Osteoblast (primary cell): Measurements from ENCODE around the gene TRIML1. TPM values are rescaled to one million over a fixed set of nuclear protein-coding genes. Genes with fewer than 3 reads are reported as not detected.
"Not testable (repeated sequence)": the region's sequence is repeated elsewhere in the genome, so short reads cannot be mapped to it uniquely, and the experiment has no call there.

Experiments used
- DNase-seq: peaks from one replicate; pipeline ENCODE4 v3.0.0; 2011; ENCODE audit warnings: low spot score, mixed read lengths; ENCODE audit not compliant: insufficient read length; ENCODE audit errors: missing footprints
- H2AFZ ChIP-seq: 2 replicates; pipeline ENCODE4 v1.6.0; 2011; ENCODE audit warnings: mild to moderate bottlenecking, low read length
- H3K27ac ChIP-seq: 2 replicates; pipeline ENCODE4 v1.5.1; 2011; ENCODE audit warnings: mild to moderate bottlenecking, low read depth, low read length, moderate library complexity
- H3K27me3 ChIP-seq: 2 replicates; pipeline ENCODE4 v1.6.0; 2012; ENCODE audit warnings: mild to moderate bottlenecking, control low read depth, inconsistent platforms, low read length, moderate library complexity; ENCODE audit not compliant: insufficient read depth
- H3K36me3 ChIP-seq: 2 replicates; pipeline ENCODE4 v1.5.1; 2011; ENCODE audit warnings: mild to moderate bottlenecking, low read length, control low read depth, moderate library complexity; ENCODE audit not compliant: insufficient read depth
- H3K4me1 ChIP-seq: 2 replicates; pipeline ENCODE4 v1.5.1; 2011; ENCODE audit warnings: mild to moderate bottlenecking, low read length, control low read depth, moderate library complexity; ENCODE audit not compliant: insufficient read depth
- H3K4me2 ChIP-seq: 2 replicates; pipeline ENCODE4 v1.6.0; 2011; ENCODE audit warnings: mild to moderate bottlenecking, low read length; ENCODE audit not compliant: insufficient read depth
- H3K4me3 ChIP-seq: fragments of 200-600 bp; sonication (generic); 3 replicates; pipeline ENCODE4 v1.5.1; 2012; ENCODE audit warnings: mild to moderate bottlenecking, low read length, inconsistent platforms; ENCODE audit not compliant: insufficient read depth
- H3K79me2 ChIP-seq: 2 replicates; pipeline ENCODE4 v1.6.0; 2012; ENCODE audit warnings: mild to moderate bottlenecking, low read length, control low read depth, inconsistent platforms; ENCODE audit not compliant: insufficient read depth
- H3K9me3 ChIP-seq: 2 replicates; pipeline ENCODE4 v1.5.1; 2011; ENCODE audit warnings: low read depth, low read length, control low read depth
- H4K20me1 ChIP-seq: 2 replicates; pipeline ENCODE4 v1.6.0; 2012; ENCODE audit warnings: mild to moderate bottlenecking, low read length, control low read depth; ENCODE audit not compliant: insufficient read depth
- CTCF ChIP-seq: IDR thresholded peaks from 2 replicates; pipeline ENCODE4 v1.5.1; 2011; ENCODE audit warnings: mild to moderate bottlenecking, low read depth, low read length, moderate library complexity; ENCODE audit errors: extremely low read depth
- total RNA-seq: library from RNA; depleted of rRNA; stranded (reverse); fragments of >200 nt; gene quantifications from 2 replicates; pipeline ENCODE4 v1.2.3, GENCODE V29; 2012

Gene TRIML1
- total RNA-seq, 1 donor, result not detected

GRCh38 chr4:188158336-188158735 lies 19.1 kb downstream of the TRIML1 start:
- H4K20me1 ChIP-seq, result no peaks in the 10 kb centered on the region
- H3K27ac ChIP-seq, result no peak overlapping the region
- no peaks in the 10 kb centered on the region for H3K79me2 ChIP-seq
- peaks cover 2% of the 10 kb centered on the region for H3K9me3 ChIP-seq
- H3K36me3 ChIP-seq, result no peaks in the 10 kb centered on the region
- H3K4me3 ChIP-seq, result no peak overlapping the region
- TF ChIP-seq CTCF, result no peak
- H3K27me3 ChIP-seq, result no peaks in the 10 kb centered on the region
- DNase-seq, result no peak
- no peak overlapping the region for H3K4me2 ChIP-seq
- H3K4me1 ChIP-seq, result no peaks in the 10 kb centered on the region
- no peak overlapping the region for H2AFZ ChIP-seq

- not testable (repeated sequence) for H3K4me1 ChIP-seq, H3K9me3 ChIP-seq, H3K4me2 ChIP-seq, H3K4me3 ChIP-seq, H3K36me3 ChIP-seq, H4K20me1 ChIP-seq, H3K79me2 ChIP-seq, H3K27me3 ChIP-seq
- H2AFZ ChIP-seq, result peak overlapping the region; percentile 56
- H3K27ac ChIP-seq, result peak overlapping the region; percentile 34
- peak; percentile 63 for DNase-seq
Observed at GRCh38 chr4:188159513-188160226, 20.4 kb downstream of the TRIML1 start.

GRCh38 chr4:188160406-188160805 lies 21.2 kb downstream of the TRIML1 start:
- no peak overlapping the region for H3K4me2 ChIP-seq
- H2AFZ ChIP-seq, result peak overlapping the region; percentile 56
- no peaks in the 10 kb centered on the region for H4K20me1 ChIP-seq
- peaks cover 2% of the 10 kb centered on the region for H3K9me3 ChIP-seq
- DNase-seq, result no peak
- no peaks in the 10 kb centered on the region for H3K4me1 ChIP-seq
- H3K27ac ChIP-seq, result no peak overlapping the region
- H3K27me3 ChIP-seq, result no peaks in the 10 kb centered on the region
- no peak for TF ChIP-seq CTCF
- H3K4me3 ChIP-seq, result no peak overlapping the region
- no peaks in the 10 kb centered on the region for H3K79me2 ChIP-seq
- H3K36me3 ChIP-seq, result no peaks in the 10 kb centered on the region

- Histone ChIP-seq H2AFZ (no peak overlapping the region), H3K9me3 (peaks cover 2% of the 10 kb centered on the region), H3K36me3 (no peaks in the 10 kb centered on the region), H4K20me1 (no peaks in the 10 kb centered on the region), H3K79me2 (no peaks in the 10 kb centered on the region), H3K4me3 (no peak overlapping the region), H3K4me1 (no peaks in the 10 kb centered on the region), H3K4me2 (no peak overlapping the region), H3K27me3 (no peaks in the 10 kb centered on the region), H3K27ac (no peak overlapping the region)
- no peak for TF ChIP-seq CTCF
- DNase-seq, result no peak
Observed at GRCh38 chr4:188161167-188161566, 21.9 kb downstream of the TRIML1 start.
